ENCODE data around the gene TMPRSS7. TPM values are rescaled to one million over a fixed set of nuclear protein-coding genes. Genes with fewer than 3 reads are reported as not detected.

TMPRSS7 gene
- total and polyA plus RNA-seq, 10 donors, result not detected

DNA sequence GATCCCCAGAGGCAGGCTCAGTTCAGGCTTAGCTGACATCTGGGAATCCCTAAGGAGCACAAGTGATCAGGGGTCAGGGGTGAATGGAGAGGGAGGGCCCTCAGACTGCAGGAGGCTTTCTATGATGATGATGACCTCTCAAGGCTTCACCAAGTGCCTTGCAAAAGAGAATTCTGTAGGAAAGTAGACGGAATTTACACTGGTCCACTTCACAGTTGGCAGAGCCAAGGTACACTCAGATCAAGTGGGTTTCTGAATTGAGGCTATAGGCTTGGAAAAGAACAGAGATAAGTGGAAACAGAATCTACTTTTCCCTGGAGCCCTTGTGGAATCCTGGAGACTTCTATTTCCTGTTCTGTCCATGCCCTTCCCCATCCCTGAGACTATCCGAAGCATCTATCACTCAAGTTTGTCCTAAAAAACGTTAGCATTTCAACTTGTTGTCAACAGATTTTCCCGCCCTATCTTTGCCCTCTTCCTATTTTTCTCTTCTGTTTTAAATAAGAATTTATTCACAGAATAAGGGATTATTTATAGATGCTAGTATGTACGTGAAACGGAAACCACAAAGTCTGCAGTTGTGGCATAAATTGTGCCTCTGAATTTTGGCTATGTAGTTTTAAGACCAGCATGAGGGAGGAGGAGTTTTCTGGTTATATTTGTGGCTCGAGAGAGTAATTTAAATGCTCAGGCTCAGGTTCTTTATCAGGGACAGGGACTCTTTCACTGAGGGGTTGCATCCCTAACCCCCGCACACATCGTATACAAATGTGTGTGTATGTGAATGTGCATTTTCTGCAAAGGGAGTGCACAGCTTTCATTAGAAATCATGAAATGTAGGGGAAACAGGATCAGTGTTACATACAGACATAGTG lies 85.7 kb downstream of the TMPRSS7 start:
- H3K4me1 ChIP-seq, result peaks cover 9 to 84% (median 55%) of the 10 kb centered on the region in 6 donors

GRCh38 chr3:112121577-112122547 lies 87.3 kb downstream of the TMPRSS7 start:
- TF ChIP-seq POLR2A (IDR thresholded peaks at IDR 0.05) (no peak), POLR2AphosphoS5 (IDR thresholded peaks at IDR 0.05) (no peak), CTCF (IDR thresholded peaks at IDR 0.05 in 8 of 11, conservative IDR thresholded peaks at IDR 0.05 in 3 of 11) (no peak)
- H3K4me1 ChIP-seq, result peaks cover 15 to 84% (median 50%) of the 10 kb centered on the region in 6 donors
- intact Hi-C loops (cut with DNase I; ENCODE audit: low total_unique reads), result no loop called here
- peak overlapping the region in 1 of 8 donors; percentile 68 for H3K27ac ChIP-seq
- H3K36me3 ChIP-seq, result peaks cover 0 to 31% (median 0%) of the 10 kb centered on the region in 6 donors
- DNase-seq, result no peak
- 71 to 88% (median 81%) methylated on average over 2 of the region's 2 CpGs for WGBS, 5 donors
- H3K9me3 ChIP-seq, result no peaks in the 10 kb centered on the region
- H3K27me3 ChIP-seq (replicated peaks in 1 of 7), result no peaks in the 10 kb centered on the region
- no peak overlapping the region for H3K4me3 ChIP-seq

More for the DNA sequence above, 85.7 kb downstream of the TMPRSS7 start:
- WGBS, 5 donors, result 20 to 41% (median 33%) methylated on average over 9 of the region's 9 CpGs
- Histone ChIP-seq H3K9me3 (no peaks in the 10 kb centered on the region), H3K27me3 (replicated peaks in 1 of 7) (no peaks in the 10 kb centered on the region), H3K27ac (peak overlapping the region in 5 of 8 donors; percentile 9 to 68 (median 30)), H3K4me3 (no peak overlapping the region), H3K36me3 (peaks cover 0 to 25% (median 0%) of the 10 kb centered on the region in 6 donors)
- intact Hi-C loops (cut with DNase I; ENCODE audit: low total_unique reads), result no loop called here
- no peak for DNase-seq
- TF ChIP-seq POLR2AphosphoS5 (IDR thresholded peaks at IDR 0.05) (no peak), CTCF (IDR thresholded peaks at IDR 0.05 in 8 of 11, conservative IDR thresholded peaks at IDR 0.05 in 3 of 11) (no peak)

- TF ChIP-seq CTCF (IDR thresholded peaks at IDR 0.05 in 8 of 11, conservative IDR thresholded peaks at IDR 0.05 in 3 of 11), result no peak
- TF ChIP-seq POLR2AphosphoS5 (IDR thresholded peaks at IDR 0.05), result no peak
- no peak for TF ChIP-seq POLR2A (IDR thresholded peaks at IDR 0.05)
- no peak for DNase-seq
- H3K9me3 ChIP-seq, result no peaks in the 10 kb centered on the region
- H3K4me1 ChIP-seq, result peaks cover 17 to 84% (median 50%) of the 10 kb centered on the region in 6 donors
- H3K4me3 ChIP-seq, result no peak overlapping the region
- peaks cover 0 to 31% (median 0%) of the 10 kb centered on the region in 6 donors for H3K36me3 ChIP-seq
- intact Hi-C loops (cut with DNase I; ENCODE audit: low total_unique reads), result no loop called here
- no peaks in the 10 kb centered on the region for H3K27me3 ChIP-seq (replicated peaks in 1 of 7)
- no peak overlapping the region for H3K27ac ChIP-seq
These were observed 88.3 kb downstream of the TMPRSS7 start for GRCh38 chr3:112122870-112123269.
